ENCODE results near the gene TM9SF3.

GRCh38 chr10:96608805-96609204, 22.0 kb upstream of the TM9SF3 start:
- TF ChIP-seq POLR2AphosphoS5 (IDR thresholded peaks at IDR 0.05; ENCODE audit: low read depth, low read length) (no peak), POLR2A (IDR thresholded peaks at IDR 0.05; ENCODE audit: low read depth, low read length) (no peak), SPI1 (IDR thresholded peaks at IDR 0.05; ENCODE audit: low read depth, low read length) (no peak), PAX5 (IDR thresholded peaks at IDR 0.05; ENCODE audit: insufficient read depth, low read length, severe bottlenecking) (no peak), TAF1 (IDR thresholded peaks at IDR 0.05; ENCODE audit: low read depth, low read length) (no peak)
